ENCODE measurements around the gene CLN3. TPM values are rescaled to one million over a fixed set of nuclear protein-coding genes. Genes with fewer than 3 reads are reported as not detected.
A peak's percentile ranks its signal among the peaks of the same experiment; 100 is the strongest.
"Not testable (repeated sequence)": the region's sequence is repeated elsewhere in the genome, so short reads cannot be mapped to it uniquely, and the experiment has no call there.

Gene CLN3
- total RNA-seq, 3 donors from 2014 or later = 25.9 to 26.0 (median 25.9) TPM

GRCh38 chr16:28502290-28502689, 10.4 kb upstream of the CLN3 start:
- no peaks in the 10 kb centered on the region for H3K36me3 Mint-ChIP-seq (ENCODE audit: insufficient read depth)
- ATAC-seq (no peak), DNase-seq (no peak)
- no peaks in the 10 kb centered on the region for H3K9me3 Mint-ChIP-seq
- no peak overlapping the region for H3K4me3 Mint-ChIP-seq
- peaks cover 17% of the 10 kb centered on the region for H3K4me1 Mint-ChIP-seq (ENCODE audit: low read depth)
- H3K27me3 Mint-ChIP-seq (ENCODE audit: low read depth) = peaks cover 2% of the 10 kb centered on the region

GRCh38 chr16:28501258-28502232, 9.7 kb upstream of the CLN3 start:
- peaks cover 2% of the 10 kb centered on the region for H3K27me3 Mint-ChIP-seq (ENCODE audit: low read depth)
- no peak for DNase-seq
- H3K9me3 Mint-ChIP-seq = no peaks in the 10 kb centered on the region
- no peak overlapping the region for H3K4me3 Mint-ChIP-seq
- H3K4me1 Mint-ChIP-seq (ENCODE audit: low read depth) = peaks cover 20% of the 10 kb centered on the region
- H3K36me3 Mint-ChIP-seq (ENCODE audit: insufficient read depth) = no peaks in the 10 kb centered on the region
- peak in 1 of 2 donors; percentile 10 for ATAC-seq

- not testable (repeated sequence) for DNase-seq; H3K36me3 Mint-ChIP-seq (ENCODE audit: insufficient read depth); H3K9me3 Mint-ChIP-seq; ATAC-seq; H3K27me3 Mint-ChIP-seq (ENCODE audit: low read depth); H3K4me3 Mint-ChIP-seq
- H3K4me1 Mint-ChIP-seq (ENCODE audit: low read depth) = peaks cover 24% of the 10 kb centered on the region
Measured at GRCh38 chr16:28500476-28501180, 8.8 kb upstream of the CLN3 start.

- no peaks in the 10 kb centered on the region for H3K9me3 Mint-ChIP-seq
- peaks cover 32% of the 10 kb centered on the region for H3K4me1 Mint-ChIP-seq (ENCODE audit: low read depth)
- H3K4me3 Mint-ChIP-seq = no peak overlapping the region
- H3K27me3 Mint-ChIP-seq (ENCODE audit: low read depth) = no peaks in the 10 kb centered on the region
- no peak for ATAC-seq
- no peak for DNase-seq
- H3K36me3 Mint-ChIP-seq (ENCODE audit: insufficient read depth) = no peaks in the 10 kb centered on the region
Measured at GRCh38 chr16:28499854-28500253, 8.0 kb upstream of the CLN3 start.

- H3K4me3 Mint-ChIP-seq = no peak overlapping the region
- no peaks in the 10 kb centered on the region for H3K36me3 Mint-ChIP-seq (ENCODE audit: insufficient read depth)
- ATAC-seq = no peak
- no peaks in the 10 kb centered on the region for H3K9me3 Mint-ChIP-seq
- DNase-seq = no peak
- peaks cover 42% of the 10 kb centered on the region for H3K4me1 Mint-ChIP-seq (ENCODE audit: low read depth)
- no peaks in the 10 kb centered on the region for H3K27me3 Mint-ChIP-seq (ENCODE audit: low read depth)
Measured at GRCh38 chr16:28498666-28499381, 7.0 kb upstream of the CLN3 start.

- peaks cover 50% of the 10 kb centered on the region for H3K4me1 Mint-ChIP-seq (ENCODE audit: low read depth)
- ATAC-seq = no peak
- H3K9me3 Mint-ChIP-seq = no peaks in the 10 kb centered on the region
- no peak overlapping the region for H3K4me3 Mint-ChIP-seq
- no peak for DNase-seq
- H3K27me3 Mint-ChIP-seq (ENCODE audit: low read depth) = no peaks in the 10 kb centered on the region
- H3K36me3 Mint-ChIP-seq (ENCODE audit: insufficient read depth) = no peaks in the 10 kb centered on the region
Measured at GRCh38 chr16:28497861-28498599, 6.2 kb upstream of the CLN3 start.

- Mint-ChIP-seq H3K4me3 (no peak overlapping the region), H3K36me3 (ENCODE audit: insufficient read depth) (no peaks in the 10 kb centered on the region), H3K9me3 (no peaks in the 10 kb centered on the region), H3K27me3 (ENCODE audit: low read depth) (no peaks in the 10 kb centered on the region), H3K4me1 (ENCODE audit: low read depth) (peaks cover 54% of the 10 kb centered on the region)
- ATAC-seq (no peak), DNase-seq (no peak)
Measured at GRCh38 chr16:28497386-28497785, 5.5 kb upstream of the CLN3 start.

GRCh38 chr16:28496844-28497243, 5.0 kb upstream of the CLN3 start:
- DNase-seq (no peak), ATAC-seq (no peak)
- H3K4me1 Mint-ChIP-seq (ENCODE audit: low read depth) = peaks cover 58% of the 10 kb centered on the region
- no peaks in the 10 kb centered on the region for H3K36me3 Mint-ChIP-seq (ENCODE audit: insufficient read depth)
- H3K9me3 Mint-ChIP-seq = no peaks in the 10 kb centered on the region
- no peaks in the 10 kb centered on the region for H3K27me3 Mint-ChIP-seq (ENCODE audit: low read depth)
- H3K4me3 Mint-ChIP-seq = no peak overlapping the region

GRCh38 chr16:28495795-28496749, 4.2 kb upstream of the CLN3 start:
- DNase-seq (no peak), ATAC-seq (no peak)
- Mint-ChIP-seq H3K4me3 (peak overlapping the region; percentile 76), H3K27me3 (ENCODE audit: low read depth) (no peaks in the 10 kb centered on the region), H3K9me3 (no peaks in the 10 kb centered on the region), H3K36me3 (ENCODE audit: insufficient read depth) (no peaks in the 10 kb centered on the region), H3K4me1 (ENCODE audit: low read depth) (peaks cover 60% of the 10 kb centered on the region)

- no peaks in the 10 kb centered on the region for H3K36me3 Mint-ChIP-seq (ENCODE audit: insufficient read depth)
- H3K4me1 Mint-ChIP-seq (ENCODE audit: low read depth) = peaks cover 56% of the 10 kb centered on the region
- no peaks in the 10 kb centered on the region for H3K27me3 Mint-ChIP-seq (ENCODE audit: low read depth)
- H3K9me3 Mint-ChIP-seq = no peaks in the 10 kb centered on the region
- ATAC-seq (no peak), DNase-seq (no peak)
- H3K4me3 Mint-ChIP-seq = peak overlapping the region; percentile 76
Measured at GRCh38 chr16:28495098-28495793, 3.4 kb upstream of the CLN3 start.

GRCh38 chr16:28494121-28494851, 2.4 kb upstream of the CLN3 start, which contains the start of gene APOBR:
TSS of gene APOBR (plus strand) at chr16:28494643. CDS start at chr16:28494682, 39 bp downstream.
- peak; percentile 87 to 90 for ATAC-seq
- Mint-ChIP-seq H3K4me3 (peak within 1 kb of the TSS; percentile 76), H3K9me3 (no peaks in the 10 kb centered on the region), H3K4me1 (ENCODE audit: low read depth) (peaks cover 58% of the 10 kb centered on the region), H3K36me3 (ENCODE audit: insufficient read depth) (no peaks in the 10 kb centered on the region), H3K27me3 (ENCODE audit: low read depth) (no peaks in the 10 kb centered on the region)
- peak; percentile 78 for DNase-seq

- Mint-ChIP-seq H3K36me3 (ENCODE audit: insufficient read depth) (peaks cover 2% of the 10 kb centered on the region), H3K27me3 (ENCODE audit: low read depth) (no peaks in the 10 kb centered on the region), H3K4me1 (ENCODE audit: low read depth) (peaks cover 64% of the 10 kb centered on the region), H3K9me3 (no peaks in the 10 kb centered on the region), H3K4me3 (peak overlapping the region; percentile 93)
- no peak for ATAC-seq
- no peak for DNase-seq
Measured at GRCh38 chr16:28492511-28492910, 637 bp upstream of the CLN3 start.
